Measurements from ENCODE around the gene STK35.

The STK35 gene

GRCh38 chr20:2108498-2108897, 6.9 kb downstream of the STK35 start:
- DNase-seq: no peak

- no peak for DNase-seq
Observed at GRCh38 chr20:2108987-2109386, 7.4 kb downstream of the STK35 start.

GRCh38 chr20:2109425-2110210, 8.0 kb downstream of the STK35 start:
- peak; percentile 24 for DNase-seq

DNA sequence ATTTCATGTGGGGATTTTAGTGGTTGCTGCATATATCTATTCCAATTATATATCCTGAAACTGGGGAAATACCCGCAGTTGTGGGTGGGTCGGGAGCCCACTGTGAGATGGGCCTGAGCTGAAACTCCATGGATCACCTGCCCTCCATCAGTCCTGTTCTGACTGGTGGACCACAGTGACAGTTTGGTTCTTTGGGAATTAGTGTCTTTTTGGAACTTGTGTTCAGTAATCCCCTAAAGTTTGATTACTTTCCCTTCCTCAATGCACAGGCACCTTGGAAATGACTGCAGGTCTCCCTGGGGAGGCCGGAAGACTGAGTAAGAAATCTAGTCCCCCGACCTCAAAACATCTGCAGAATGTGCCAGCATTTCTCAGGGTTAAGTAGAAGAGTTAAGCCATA, 11.3 kb downstream of the STK35 start:
- no peak for DNase-seq

DNA sequence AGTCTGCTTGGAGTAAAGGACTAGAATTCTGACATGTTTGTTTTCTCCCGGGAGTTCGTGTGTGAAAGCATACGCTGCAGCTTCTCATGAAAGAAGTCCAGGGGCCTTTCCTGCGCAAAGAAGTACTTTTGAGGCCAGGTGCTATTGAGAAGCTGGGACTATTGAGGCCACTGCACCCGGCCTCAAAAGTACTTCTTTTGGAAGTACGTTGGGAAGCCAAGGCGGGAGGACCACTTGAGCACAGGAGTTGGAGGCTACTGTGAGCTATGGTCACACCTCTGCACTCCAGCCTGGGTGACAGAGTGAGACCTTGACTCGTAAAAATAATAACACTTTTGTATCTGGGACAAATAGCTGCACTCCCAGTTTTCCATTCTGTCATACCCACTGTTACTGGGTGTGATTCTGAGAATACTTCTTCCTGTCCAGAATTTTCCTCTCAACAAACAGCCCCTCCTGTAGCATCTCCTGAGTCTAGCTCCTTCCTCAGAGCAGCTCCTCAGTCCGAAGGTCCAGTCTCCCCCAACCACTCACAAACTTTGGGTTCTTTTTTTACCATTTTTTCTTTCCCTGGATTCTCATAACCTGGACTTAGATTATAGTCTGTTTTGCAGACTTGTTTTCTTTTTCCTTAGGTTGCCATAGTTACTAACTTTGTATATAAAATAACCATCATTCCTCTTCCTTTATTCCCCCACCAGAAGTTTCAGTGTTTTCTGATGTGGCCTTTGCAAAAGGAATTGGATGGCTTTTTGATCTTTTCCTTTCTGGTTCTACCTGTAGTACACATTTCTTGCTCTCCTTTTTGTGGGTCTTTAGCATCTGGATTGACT, 12.7 kb downstream of the STK35 start:
- peak; percentile 6 for DNase-seq

GRCh38 chr20:2114990-2115681, 13.5 kb downstream of the STK35 start:
- DNase-seq: no peak

- no peak for DNase-seq
Observed at GRCh38 chr20:2116170-2116940, 14.7 kb downstream of the STK35 start.

DNA sequence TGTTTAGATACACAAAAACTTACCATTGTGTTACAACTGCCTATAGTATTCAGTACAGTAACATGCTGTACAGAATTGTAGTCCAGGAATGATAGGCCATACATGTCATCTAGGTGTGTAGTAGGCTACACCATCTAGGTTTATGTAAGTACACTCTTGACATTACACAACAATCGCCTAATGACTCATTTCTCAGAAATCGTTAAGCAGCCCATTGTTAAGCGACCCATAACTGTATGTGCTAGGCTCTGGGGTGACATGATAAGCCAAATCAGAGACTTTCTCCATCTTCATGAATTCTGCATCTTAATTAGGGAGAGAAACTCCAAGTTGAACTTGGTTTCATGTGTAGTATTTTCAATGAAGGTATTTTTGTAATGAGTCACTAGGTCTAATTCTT, 17.2 kb downstream of the STK35 start:
- DNase-seq: no peak

GRCh38 chr20:2122936-2123335, 21.3 kb downstream of the STK35 start:
- DNase-seq: no peak

DNA sequence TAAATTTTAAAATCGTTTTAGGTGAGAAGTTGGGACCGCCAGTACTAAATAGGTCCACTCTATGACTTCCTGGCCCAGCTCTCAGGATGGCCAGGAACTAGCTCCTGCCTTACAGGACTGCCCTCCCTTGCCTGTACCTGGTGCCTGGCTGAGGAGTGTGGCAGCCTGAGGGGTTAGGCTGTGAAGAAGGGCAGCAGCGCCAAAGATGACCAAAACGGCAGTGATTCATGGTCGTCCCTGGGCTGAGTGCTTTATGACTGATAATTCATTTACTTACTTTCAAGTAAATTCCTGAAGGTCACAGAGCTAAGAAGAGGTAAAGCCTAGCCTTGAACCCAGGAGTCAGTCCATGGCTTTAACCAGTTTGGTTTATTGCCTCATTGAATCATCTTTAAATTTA, 22.1 kb downstream of the STK35 start:
- no peak for DNase-seq

DNA sequence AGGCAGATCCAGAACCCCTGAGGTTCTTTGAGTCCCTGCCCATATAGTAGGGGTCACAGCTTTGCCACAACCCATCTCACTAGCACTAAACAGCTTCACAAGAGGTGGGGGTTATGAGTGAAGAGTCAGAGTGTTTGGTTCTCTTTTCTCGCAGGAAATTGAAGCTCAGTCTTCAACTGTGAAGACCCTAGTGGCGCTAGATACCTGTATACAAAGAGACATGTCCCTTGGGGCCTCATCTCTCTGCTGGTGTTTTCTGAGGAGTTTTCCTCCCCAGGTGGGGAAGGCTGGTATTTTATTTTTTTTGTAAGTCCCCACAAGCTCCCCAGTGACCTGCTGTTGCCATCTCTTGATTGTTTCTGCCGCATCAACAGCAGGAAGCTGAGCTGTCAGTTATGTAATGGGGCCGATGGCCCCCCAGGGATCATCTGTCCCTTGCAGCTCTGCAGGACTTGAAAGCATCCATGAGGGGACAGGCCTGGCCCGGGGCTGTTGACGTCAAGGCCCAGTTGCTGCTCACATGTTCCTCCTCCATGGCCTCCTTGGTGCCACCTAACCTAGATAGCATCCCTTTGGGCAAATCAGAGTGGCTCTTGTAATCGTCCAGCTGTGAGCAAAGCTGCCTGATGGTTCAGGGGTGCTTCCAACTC, 23.1 kb downstream of the STK35 start:
- DNase-seq: no peak

- DNase-seq: no peak
Observed at GRCh38 chr20:2125474-2126112, 24.0 kb downstream of the STK35 start.

DNA sequence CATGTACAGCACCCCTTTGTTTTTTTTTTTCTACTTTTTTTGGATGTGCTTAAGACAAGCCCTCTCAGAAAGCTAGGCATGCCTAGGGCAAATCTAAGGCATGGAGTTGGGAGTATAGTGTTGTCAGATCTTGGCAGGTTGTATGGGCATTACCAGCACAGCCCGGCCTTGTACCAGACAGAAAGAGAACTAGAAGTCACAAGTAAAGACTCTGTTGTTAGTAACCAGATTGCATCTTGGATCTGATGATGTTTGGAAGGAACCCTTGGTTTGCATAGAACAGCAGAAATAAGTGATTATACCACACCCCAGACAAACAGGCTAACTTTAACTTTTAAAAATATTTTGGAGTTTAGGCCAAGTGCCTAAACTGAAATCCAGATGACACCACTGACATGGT, 25.6 kb downstream of the STK35 start:
- DNase-seq: no peak

- DNase-seq: no peak
Observed at GRCh38 chr20:2128542-2128941, 26.9 kb downstream of the STK35 start.

GRCh38 chr20:2130062-2130591, 28.5 kb downstream of the STK35 start:
- no peak for DNase-seq

DNA sequence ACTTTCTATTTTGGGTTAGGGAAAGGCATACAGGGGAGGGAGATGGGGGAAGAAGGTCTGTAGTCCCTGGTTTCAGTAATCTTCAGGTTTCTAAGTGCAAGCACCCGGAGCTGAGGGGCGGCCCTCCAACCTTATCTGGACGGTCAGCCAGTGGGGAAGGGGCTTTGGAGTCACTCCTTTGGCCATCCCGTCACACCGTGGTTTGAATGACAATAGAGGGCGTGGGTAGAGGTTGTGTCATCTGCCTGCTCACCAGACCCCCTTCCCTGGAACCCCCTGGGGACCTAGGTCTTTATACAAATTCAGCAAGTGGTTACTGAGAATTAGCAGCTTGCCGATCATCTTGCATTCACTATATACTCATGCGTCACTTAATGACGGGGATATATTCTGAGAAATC, 29.1 kb downstream of the STK35 start:
- DNase-seq: no peak

GRCh38 chr20:2131366-2131765, 29.7 kb downstream of the STK35 start:
- DNase-seq: no peak

DNA sequence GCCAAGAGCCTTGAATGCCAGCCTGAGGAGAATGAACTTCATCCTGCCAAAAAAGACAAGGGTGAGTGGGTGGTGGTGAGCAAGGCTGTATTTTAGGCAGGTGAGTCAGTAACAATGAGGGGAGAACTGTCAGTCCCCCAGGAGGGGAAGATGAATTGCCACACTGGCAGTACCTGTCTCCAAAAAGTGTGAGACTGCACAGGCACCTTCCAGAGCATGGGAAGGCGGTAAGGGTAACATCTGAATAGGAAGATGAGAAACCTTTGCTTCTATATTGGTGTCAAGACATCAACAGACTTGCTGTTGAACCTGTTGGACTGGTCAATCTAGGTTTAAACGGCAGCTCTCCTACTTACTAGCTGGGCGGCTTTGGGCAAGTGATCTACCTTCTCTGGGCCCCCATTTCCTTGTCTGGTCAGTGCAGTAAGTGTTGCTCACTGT, 30.9 kb downstream of the STK35 start:
- no peak for DNase-seq

DNA sequence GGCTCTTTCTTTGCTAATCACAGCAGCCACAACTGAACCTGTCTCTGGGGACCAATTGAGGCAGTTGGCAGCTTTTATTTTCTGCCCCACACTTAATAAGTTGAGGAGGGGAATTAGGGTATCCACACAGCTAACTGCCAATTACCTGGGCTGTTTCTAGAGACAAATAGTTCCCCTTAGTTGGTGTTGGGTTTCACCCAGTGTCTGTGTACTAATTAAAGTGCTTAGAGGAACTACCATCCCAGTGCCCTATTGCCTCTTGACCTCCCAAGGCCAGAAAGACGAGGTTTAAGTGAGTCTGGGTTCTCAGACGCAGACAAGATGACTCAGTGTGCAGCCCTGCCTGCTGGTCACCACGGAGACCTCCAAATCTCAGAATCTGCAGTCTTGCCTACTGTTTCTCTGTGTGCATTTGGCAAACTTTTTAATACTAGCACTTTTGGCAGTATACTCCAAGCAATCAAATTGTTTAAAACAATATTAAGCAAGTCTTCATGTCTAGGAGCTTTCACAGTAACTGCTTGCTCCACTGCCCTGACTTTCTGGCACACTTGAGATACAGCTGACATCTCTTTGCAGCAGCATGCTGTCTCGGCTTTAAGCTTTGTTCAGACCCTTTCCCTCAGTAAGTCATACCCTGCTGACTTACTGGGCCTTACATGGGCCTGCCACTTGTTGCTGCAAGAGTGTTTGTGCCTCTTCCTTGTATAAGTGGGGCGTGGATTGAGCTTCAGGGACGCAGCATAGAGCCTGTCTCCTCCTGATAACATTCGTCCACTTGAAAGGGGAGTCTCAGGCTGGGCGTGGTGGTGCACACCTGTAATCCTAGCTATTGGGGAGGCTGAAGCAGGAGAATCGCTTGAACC, 31.9 kb downstream of the STK35 start:
- no peak for DNase-seq

- DNase-seq: no peak
Observed at GRCh38 chr20:2135013-2135412, 33.4 kb downstream of the STK35 start.
